T47D (cell line): ENCODE measurements around the gene DDX51.

Source experiments
- DNase-seq, 2 experiments: peaks; one replicate each; pipeline versions ENCODE4 v3.0.0 to v3.0.0-alpha.2; 2011 to 2012; ENCODE audit warnings: low read depth in 1 of 2, low spot score in 1 of 2
- JUND ChIP-seq: IDR thresholded peaks from 2 replicates; pipeline ENCODE4 v1.6.1; 2012; ENCODE audit warnings: low read depth
- in situ Hi-C: cut with HindIII; loops from 2 replicates; pipeline ENCODE4 v1.10.0; 2016; ENCODE audit warnings: low sequenced_read_pairs, low pct_unique_long_range_greater_than_20kb

The DDX51 gene

GRCh38 chr12:132168311-132169031, 24.4 kb upstream of the DDX51 start:
- DNase-seq, result no peak
- no peak for TF ChIP-seq JUND
- in situ Hi-C loops, result no loop called here

GRCh38 chr12:132167611-132168310, 23.6 kb upstream of the DDX51 start:
- in situ Hi-C loops, result no loop called here
- TF ChIP-seq JUND, result no peak
- no peak for DNase-seq

DNA sequence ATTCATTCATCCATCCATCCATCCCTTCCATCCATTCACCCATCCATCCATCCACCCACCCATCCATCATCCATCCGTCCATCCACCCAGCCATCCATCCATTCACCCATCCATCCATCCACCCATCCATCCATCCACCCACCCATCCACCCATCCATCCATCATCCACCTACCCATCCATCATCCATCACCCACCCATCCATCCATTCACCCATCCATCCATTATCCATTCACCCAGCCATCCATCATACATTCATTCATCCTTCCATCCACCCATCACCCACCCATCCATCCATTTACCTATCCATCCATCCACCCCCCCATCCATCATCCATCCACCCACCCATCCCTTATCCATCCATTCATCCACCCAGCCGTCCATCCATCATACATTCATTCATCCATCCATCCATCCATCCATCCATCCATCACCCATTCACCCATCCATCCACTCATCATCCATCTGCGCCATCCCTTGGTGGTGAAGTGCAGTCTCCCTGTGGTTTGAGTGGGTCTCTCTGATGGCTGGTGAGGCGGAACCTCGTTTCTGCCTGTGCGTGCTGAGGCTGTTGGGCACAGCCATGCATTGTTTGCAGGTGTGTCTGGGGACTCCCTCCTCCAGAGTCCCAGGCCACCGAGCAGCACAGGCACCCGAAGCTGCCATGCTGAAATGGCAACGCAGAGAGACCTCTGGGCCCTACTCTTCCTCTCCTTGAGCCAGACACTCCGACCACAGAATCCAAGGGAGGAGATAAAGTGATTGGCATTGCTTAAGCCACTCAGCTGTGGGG, 22.9 kb upstream of the DDX51 start:
- in situ Hi-C loops, result no loop called here
- TF ChIP-seq JUND, result no peak

GRCh38 chr12:132166093-132166492, 22.0 kb upstream of the DDX51 start:
- no peak for DNase-seq
- TF ChIP-seq JUND, result no peak
- in situ Hi-C loops, result no loop called here

More for the DNA sequence above, 22.9 kb upstream of the DDX51 start:
- DNase-seq, result no peak

- no peak for DNase-seq
Measured at GRCh38 chr12:132165584-132165983, 21.5 kb upstream of the DDX51 start.

GRCh38 chr12:132164426-132164825, 20.3 kb upstream of the DDX51 start:
- DNase-seq, result no peak
- TF ChIP-seq JUND, result no peak
- in situ Hi-C loops, result no loop called here

More at GRCh38 chr12:132165584-132165983, 21.5 kb upstream of the DDX51 start:
- TF ChIP-seq JUND, result no peak
- in situ Hi-C loops, result no loop called here

DNA sequence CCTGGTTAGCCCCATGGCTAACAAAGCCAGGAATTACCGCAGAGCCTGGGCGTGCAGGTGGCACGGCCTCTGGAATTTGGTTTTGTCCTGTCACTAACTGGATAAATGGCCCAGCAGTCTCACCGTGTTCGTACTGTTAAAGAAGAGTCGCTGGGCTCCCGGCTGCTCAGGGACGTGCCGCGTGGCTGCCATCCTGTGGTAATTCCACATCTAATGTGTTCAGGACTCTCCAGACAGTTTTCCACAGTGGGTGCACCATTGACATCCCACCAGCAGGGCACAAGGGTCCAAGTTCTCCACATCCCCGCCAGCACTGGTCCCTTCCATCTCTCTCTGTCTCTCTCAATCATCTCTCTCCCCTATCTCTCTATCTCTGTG, 19.8 kb upstream of the DDX51 start:
- in situ Hi-C loops, result no loop called here
- TF ChIP-seq JUND, result no peak
- no peak for DNase-seq

DNA sequence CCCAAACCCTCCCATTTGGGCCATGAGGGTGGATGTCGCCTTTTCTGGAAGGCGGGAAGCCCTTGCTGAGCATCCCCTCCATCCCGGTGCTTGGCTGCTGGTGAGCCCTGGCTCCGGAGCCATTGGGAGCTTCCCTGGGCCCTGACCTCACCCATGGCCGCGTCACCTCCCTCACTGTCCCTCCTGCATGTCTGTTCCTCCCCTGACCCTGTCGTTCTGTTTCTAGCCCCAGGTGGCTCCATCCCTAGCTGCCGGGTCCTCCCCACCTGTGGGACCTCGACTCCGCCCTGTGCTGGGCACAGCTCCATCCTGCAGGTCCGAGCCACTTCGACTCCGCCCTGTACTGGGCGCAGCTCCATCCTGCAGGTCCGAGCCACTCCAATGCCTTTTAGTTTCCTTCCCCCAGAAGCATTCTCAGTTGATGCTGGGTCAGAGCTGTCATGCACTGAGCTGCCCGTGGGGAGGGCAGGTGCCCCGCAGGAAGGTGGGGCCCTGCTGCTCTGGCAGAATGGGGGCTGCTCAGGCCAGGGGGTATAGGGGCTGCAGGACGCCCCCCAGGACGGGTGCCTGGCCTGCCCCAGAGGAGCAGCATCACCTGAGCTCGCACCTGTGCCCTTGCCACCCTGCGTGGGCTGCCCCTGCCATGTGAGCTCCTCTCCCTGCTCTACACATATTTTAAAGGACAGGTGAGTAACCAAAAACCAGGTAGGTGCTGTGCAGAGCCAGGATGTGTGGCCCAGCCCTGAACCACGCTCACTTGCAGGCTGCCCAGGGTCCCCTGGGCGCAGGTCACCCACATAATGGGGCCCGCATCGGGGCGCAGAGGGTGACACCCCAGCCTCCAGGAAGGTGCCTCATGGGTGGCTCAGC, 19.2 kb upstream of the DDX51 start:
- in situ Hi-C loops, result no loop called here
- no peak for TF ChIP-seq JUND
- no peak for DNase-seq

- in situ Hi-C loops, result no loop called here
- DNase-seq, result no peak
- no peak for TF ChIP-seq JUND
Measured at GRCh38 chr12:132162508-132163031, 18.5 kb upstream of the DDX51 start.

DNA sequence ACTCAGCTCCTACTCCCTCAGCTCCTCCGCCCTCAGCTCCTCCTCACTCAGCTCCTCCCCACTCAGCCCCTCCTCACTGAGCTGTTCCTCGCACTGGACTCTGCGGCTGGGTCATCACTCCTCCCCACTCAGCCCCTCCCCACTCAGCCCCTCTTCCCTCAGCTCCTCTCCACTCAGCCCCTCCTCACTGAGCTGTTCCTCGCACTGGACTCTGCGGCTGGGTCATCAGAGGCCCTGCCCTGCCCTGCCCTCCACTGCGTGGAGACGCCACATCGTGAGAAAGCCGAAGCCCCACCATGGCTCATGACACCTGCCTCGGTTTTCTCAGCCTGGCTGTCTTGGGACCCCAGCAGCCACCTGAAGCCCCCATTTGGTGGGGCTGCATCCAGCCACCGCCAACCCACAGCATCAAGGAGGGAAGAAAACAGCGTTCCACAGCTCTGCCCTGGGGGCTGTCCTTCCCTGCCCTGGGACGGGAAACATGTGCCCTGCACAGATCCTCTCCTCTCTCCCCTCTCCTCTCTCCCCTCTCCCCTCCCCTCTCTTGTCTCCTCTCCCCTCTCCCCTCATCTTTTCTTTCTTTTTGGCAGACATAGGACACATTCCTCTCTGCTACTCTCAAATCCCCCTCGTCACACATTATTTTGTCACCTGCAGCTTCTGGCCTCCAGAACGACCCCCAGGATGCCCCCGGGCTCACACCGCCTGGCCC, 17.8 kb upstream of the DDX51 start:
- no peak for DNase-seq
- no peak for TF ChIP-seq JUND
- in situ Hi-C loops, result no loop called here

- no peak for TF ChIP-seq JUND
- in situ Hi-C loops, result no loop called here
- DNase-seq, result peak in 1 of 2 experiments; percentile 94
Measured at GRCh38 chr12:132161036-132161781, 17.1 kb upstream of the DDX51 start.
